HEK293 (cell line): ENCODE measurements around the gene BCL2.

Experiments used
- ZNF146 ChIP-seq: fragments of 450-650 bp; formaldehyde crosslinking; IDR thresholded peaks from 2 replicates; pipeline ENCODE4 v1.5.1; 2016; ENCODE audit warnings: missing biosample characterization, missing genetic modification characterization
- ZNF221 ChIP-seq: fragments of 450-650 bp; formaldehyde crosslinking; IDR thresholded peaks from 2 replicates; pipeline ENCODE4 v1.5.1; 2017; ENCODE audit warnings: missing biosample characterization, missing genetic modification characterization, borderline replicate concordance
- ZNF530 ChIP-seq: fragments of 450-650 bp; formaldehyde crosslinking; IDR thresholded peaks from 2 replicates; pipeline ENCODE4 v1.5.1; 2016; ENCODE audit warnings: low read depth, missing biosample characterization, missing genetic modification characterization
- ZSCAN23 ChIP-seq: fragments of 450-650 bp; formaldehyde crosslinking; IDR thresholded peaks from 2 replicates; pipeline ENCODE4 v1.5.1; 2016; ENCODE audit warnings: missing biosample characterization, missing genetic modification characterization
- TF ChIP-seq, protein P1 (sequence below): fragments of 450-650 bp; formaldehyde crosslinking; IDR thresholded peaks from 2 replicates; pipeline ENCODE4 v1.5.1; 2016; ENCODE audit warnings: missing biosample characterization, missing genetic modification characterization

DNA sequence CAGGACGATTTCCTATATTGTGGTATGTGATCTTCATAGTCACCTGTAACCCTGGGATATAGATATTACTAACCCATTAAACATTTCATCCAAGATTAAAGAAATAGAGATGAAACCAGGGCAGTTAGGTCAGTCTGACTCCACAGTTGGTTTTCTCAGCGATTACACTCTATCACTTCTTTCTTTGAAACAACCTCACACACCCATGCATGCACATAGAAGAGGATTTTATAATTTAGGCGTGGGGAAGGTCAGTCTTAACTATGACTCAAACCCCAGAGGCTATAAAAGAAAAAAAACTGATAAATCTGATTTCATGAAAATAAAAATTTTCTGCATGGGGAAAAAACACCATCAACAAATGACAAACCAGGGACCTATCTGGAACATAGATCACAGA, 54.2 kb downstream of the BCL2 start:
- TF ChIP-seq ZSCAN23 (tag by site-specific recombination) (no peak), ZNF221 (tag by site-specific recombination) (no peak), ZNF146 (no peak), ZNF530 (tag by site-specific recombination) (no peak)
- TF ChIP-seq, protein P1, sequence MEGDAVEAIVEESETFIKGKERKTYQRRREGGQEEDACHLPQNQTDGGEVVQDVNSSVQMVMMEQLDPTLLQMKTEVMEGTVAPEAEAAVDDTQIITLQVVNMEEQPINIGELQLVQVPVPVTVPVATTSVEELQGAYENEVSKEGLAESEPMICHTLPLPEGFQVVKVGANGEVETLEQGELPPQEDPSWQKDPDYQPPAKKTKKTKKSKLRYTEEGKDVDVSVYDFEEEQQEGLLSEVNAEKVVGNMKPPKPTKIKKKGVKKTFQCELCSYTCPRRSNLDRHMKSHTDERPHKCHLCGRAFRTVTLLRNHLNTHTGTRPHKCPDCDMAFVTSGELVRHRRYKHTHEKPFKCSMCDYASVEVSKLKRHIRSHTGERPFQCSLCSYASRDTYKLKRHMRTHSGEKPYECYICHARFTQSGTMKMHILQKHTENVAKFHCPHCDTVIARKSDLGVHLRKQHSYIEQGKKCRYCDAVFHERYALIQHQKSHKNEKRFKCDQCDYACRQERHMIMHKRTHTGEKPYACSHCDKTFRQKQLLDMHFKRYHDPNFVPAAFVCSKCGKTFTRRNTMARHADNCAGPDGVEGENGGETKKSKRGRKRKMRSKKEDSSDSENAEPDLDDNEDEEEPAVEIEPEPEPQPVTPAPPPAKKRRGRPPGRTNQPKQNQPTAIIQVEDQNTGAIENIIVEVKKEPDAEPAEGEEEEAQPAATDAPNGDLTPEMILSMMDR (tag by site-specific recombination), result no peak
